ENCODE results near the gene SCN2A.
"Not testable (repeated sequence)": the region's sequence is repeated elsewhere in the genome, so short reads cannot be mapped to it uniquely, and the experiment has no call there.

Gene SCN2A

GRCh38 chr2:165253178-165253577, 14.0 kb downstream of the SCN2A start:
- no peak for DNase-seq (ENCODE audit: low read depth)

GRCh38 chr2:165256618-165257017, 17.4 kb downstream of the SCN2A start:
- DNase-seq (ENCODE audit: low read depth), result no peak

DNA sequence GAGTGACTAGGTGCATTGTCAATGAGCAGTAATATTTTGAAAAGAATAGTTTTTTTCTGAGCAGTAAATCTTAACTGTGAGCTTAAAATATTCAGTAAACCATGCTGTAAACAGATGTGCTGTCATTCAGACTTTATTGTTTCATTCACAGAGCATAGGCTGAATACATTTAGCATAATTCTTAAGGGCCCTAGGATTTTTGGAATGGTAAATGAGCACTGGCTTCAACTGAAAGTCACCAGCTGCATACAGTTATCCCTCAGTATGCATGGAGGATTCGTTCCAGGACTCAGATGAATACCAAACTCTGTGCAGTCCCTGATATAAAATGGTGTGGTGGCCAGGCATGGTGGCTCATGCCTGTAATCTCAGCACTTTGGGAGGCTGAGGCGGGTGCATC, 21.1 kb downstream of the SCN2A start:
- DNase-seq (ENCODE audit: low read depth), result not testable (repeated sequence)

GRCh38 chr2:165268754-165269153, 29.5 kb downstream of the SCN2A start:
- DNase-seq (ENCODE audit: low read depth), result peak; percentile 2

GRCh38 chr2:165273176-165273575, 34.0 kb downstream of the SCN2A start:
- no peak for DNase-seq (ENCODE audit: low read depth)

GRCh38 chr2:165274698-165275097, 35.5 kb downstream of the SCN2A start:
- no peak for DNase-seq (ENCODE audit: low read depth)

GRCh38 chr2:165275932-165276331, 36.7 kb downstream of the SCN2A start:
- no peak for DNase-seq (ENCODE audit: low read depth)

DNA sequence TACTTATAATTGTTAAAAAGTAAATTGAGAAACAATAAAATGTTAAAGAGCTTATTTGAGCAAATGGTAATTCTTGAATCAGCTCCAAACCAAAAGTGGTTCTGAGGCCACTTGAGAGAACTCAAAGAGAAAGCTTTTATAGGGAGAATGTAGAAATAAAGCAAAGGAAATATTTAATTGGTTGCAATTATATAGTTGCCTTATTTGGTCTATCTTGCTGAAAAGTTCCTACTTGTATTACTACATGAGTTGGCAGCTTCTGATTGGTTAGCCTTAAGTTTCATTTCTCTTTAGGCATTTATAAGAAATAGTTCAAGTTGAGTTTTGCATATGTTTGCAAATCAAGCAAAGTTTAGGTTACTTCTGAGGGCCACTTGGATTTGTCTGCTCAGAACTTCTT, 38.1 kb downstream of the SCN2A start:
- no peak for DNase-seq (ENCODE audit: low read depth)

- no peak for DNase-seq (ENCODE audit: low read depth)
These were observed 38.8 kb downstream of the SCN2A start for GRCh38 chr2:165277860-165278656.

- no peak for DNase-seq (ENCODE audit: low read depth)
These were observed 41.1 kb downstream of the SCN2A start for GRCh38 chr2:165280356-165280755.

DNA sequence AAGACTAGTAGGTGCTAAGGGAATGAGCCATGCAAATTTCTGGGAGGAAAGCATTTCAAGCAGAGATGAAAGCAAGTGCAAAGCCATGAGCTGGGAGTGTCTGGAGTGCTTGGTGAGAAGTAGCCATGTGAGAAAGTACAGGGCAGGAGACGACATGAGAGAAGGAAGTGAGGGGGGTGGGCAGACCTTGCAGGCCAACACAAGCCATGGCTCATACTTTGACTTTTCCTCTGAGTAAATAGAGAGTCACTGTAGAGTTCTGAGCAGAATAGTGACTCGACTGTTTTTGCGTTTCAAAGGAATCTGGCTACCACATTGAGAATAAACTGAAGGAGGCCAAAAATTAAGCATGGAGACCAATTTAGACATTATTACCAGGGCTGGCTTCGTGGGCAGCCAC, 42.2 kb downstream of the SCN2A start:
- DNase-seq (ENCODE audit: low read depth), result no peak

DNA sequence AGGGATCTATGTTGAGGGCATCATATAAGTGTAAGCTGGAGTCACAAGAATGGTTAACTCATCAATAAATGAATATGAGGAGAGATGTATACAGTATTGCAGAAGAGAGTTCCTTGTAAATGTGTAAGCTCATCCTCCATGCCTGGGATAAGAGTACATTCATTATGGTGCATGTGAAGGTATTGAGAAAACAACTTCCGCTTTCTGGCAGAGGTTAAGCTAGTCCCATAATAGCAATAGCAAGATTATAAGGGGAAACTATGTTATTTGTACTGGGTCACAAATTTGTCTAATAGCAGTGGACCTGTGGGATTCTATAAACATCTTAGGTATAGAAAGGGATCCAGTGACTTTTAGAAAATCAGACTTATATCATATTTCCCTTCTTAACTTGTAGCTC, 44.1 kb downstream of the SCN2A start:
- no peak for DNase-seq (ENCODE audit: low read depth)

- DNase-seq (ENCODE audit: low read depth), result no peak
These were observed 48.0 kb downstream of the SCN2A start for GRCh38 chr2:165287094-165287778.

DNA sequence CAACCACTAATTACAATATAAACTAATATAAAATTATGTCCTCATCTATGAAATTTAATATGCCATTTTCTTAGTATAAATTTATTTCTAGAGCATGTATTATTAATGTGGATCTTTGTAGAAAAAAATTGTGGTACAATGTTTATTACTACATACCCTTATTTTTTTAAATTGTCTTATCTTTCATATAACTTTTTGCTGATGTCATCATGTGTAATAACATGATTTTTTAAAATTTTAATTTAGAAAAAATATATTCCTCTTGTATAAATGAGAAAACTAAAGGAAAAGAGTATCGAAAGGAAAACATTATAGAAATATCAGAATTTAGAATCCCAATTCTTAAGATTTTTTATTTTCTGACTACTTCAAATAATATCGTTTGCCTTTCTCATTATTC, 49.9 kb downstream of the SCN2A start:
- no peak for DNase-seq (ENCODE audit: low read depth)

DNA sequence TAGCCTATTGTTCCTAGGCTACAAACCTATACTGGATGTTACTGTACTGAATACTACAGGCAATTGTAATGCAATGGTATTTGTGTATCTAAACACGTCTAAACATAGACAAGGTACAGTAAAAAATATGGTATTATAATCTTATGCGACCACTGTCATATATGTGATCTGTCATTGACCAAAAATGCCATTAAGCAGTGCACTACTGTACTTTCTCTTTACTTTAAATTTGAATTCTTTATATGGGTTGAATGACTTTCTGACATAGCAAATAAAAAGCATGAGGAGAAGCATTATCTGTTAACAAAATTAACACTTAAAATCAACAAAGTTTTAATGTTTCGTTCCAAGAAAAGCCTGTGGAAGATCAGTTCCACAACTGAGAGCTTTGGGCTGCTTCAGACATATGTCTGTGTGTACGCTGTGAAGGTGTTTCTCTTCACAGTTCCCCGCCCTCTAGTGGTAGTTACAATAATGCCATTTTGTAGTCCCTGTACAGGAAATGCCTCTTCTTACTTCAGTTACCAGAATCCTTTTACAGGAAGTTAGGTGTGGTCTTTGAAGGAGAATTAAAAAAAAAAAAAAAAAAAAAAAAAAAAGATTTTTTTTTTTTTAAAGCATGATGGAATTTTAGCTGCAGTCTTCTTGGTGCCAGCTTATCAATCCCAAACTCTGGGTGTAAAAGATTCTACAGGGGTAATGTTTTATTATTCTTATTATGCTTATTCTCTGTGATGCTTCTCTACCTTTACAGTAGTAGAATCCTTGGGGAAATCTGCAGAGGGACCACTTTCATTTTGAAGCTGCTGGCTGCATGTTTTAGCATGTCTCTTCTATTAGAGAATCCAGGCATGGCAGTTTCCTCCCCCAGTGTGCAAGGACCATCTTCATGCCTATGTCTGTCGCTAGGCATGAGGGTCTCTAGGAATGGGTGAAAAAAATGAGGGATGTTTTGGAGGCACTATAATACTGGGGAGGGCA, 54.5 kb downstream of the SCN2A start:
- peak; percentile 23 for DNase-seq (ENCODE audit: low read depth)

DNA sequence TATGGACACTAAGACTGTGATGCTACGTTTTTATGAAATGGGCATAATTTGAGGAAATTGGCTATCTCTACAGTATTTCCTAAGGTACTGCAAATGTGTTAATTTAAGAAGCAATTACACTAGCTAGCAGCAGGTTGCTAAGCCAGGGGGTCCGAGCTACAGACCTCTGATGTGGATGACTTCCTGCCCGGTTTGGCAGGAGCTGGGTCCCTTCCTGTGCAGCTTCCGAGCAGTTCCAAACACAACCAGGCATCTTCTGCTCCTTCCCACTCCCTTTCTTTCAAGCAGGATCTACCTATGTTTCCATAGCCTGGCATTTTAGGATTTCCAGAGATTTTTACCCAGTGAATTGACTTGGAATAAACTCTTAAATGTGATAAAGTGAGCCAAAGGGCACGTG, 55.7 kb downstream of the SCN2A start:
- no peak for DNase-seq (ENCODE audit: low read depth)

DNA sequence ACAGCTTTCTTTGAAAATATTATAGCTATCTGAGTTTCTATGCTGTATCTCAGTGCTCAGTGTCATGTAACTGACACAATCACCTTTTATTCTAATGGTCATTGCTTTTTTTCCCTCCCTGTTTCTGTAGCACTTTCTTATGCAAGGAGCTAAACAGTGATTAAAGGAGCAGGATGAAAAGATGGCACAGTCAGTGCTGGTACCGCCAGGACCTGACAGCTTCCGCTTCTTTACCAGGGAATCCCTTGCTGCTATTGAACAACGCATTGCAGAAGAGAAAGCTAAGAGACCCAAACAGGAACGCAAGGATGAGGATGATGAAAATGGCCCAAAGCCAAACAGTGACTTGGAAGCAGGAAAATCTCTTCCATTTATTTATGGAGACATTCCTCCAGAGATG, 56.4 kb downstream of the SCN2A start:
- DNase-seq (ENCODE audit: low read depth), result no peak

DNA sequence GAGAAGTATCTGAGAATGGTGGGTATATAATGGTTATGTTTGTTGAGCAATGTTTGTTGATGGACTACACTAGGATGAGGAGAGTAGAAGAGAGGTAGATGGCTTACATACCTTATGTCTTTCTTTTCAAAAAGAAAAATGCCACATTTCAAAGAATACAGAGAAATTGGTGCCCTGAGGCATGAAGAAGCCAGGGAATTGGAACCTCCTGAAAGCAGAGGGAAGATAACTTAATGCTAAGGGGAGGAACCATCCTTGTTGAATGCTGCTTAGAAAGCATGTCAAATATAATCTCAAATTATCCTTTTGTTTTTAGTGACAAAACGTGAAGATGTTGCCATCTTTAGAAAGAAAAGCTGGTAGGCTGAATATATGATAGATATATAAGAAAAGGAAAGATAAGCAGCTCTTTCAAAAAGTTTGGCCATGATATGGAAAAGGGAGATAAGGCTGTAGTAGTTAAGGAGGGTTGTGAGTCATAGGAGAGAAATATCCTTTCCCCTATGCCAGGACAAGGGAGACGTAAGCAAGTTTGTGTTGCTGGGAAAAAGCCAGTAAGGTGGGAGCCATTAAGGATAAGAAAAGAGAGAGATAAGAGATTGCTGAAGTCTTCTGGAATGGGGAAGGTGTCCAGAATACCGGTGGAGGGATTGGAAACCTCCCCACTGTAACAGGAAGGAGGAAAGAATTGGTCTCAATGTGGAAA, 66.3 kb downstream of the SCN2A start:
- DNase-seq (ENCODE audit: low read depth), result no peak

DNA sequence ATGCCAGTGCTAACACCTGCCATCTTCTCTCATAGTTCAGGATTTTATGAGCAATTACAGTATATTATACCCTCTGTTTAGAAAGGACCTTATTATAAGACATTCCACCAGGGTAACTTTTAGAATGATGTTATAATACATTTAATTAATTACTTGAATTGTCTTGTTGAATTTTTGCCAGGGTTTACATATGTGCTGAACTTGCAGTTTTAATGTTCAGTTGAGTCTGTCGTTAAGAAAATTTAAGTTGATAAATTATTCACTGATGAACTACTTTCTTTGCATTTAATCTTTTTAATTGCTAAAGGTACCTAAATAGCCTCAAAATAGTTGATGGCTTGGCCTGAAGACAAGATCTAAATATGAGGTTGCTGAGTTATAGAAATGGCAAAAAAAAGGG, 68.1 kb downstream of the SCN2A start:
- no peak for DNase-seq (ENCODE audit: low read depth)

DNA sequence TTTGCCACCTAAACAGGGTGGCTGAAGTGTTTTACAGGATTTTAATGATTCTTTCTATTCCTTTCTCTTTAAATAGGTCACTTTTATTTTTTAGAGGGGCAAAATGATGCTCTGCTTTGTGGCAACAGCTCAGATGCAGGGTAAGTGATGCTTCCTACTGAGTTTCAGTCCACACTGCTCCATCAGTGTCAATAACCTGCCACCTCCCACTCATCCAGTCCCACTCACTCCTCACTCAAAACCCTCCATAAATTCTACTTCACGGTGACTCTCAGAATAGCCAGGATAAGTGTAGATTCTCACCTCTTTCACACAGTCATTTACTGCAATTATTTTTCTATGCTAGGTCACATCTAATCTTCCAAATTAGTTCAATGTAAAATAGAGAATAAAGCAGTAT, 72.7 kb downstream of the SCN2A start:
- no peak for DNase-seq (ENCODE audit: low read depth)

GRCh38 chr2:165312999-165313398, 73.8 kb downstream of the SCN2A start:
- no peak for DNase-seq (ENCODE audit: low read depth)

DNA sequence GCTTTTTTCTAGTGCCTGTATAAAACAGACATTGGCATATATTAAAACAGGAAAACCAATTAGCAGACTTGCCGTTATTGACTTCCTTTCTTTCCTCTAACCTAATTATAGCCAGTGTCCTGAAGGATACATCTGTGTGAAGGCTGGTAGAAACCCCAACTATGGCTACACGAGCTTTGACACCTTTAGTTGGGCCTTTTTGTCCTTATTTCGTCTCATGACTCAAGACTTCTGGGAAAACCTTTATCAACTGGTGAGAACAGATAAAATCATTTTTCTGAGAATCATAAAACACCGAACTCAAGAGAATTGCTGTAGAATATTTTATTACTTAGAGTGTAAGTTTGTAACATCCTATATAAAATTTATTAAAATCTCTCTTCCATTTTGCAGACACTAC, 74.3 kb downstream of the SCN2A start:
- no peak for DNase-seq (ENCODE audit: low read depth)

Measured in activated T-cell treated with anti-CD3 and anti-CD28 coated beads for 24 hours (primary cell).